Activated CD4-positive, alpha-beta T cell treated with anti-CD3 and anti-CD28 coated beads, Interleukin-10, Interleukin-2, amounts not matched to agents 100 ng/mL and 50 ng/mL, durations not matched to agents 16 hours and 8 hours (primary cell): ENCODE data around the gene DNAH17.

ENCODE experiments used
- DNase-seq: peaks from one replicate; pipeline ENCODE4 v3.0.0-alpha.2; 2020

DNAH17 gene

GRCh38 chr17:78577296-78577695 lies at the start of gene DNAH17:
Gene DNAH17 (minus strand): TSS chr17:78577396. CDS start chr17:78575057, 2,339 bp downstream.
- no peak for DNase-seq

GRCh38 chr17:78624324-78625151 lies 47.3 kb upstream of the DNAH17 start:
- DNase-seq: no peak

- DNase-seq: no peak
Measured at GRCh38 chr17:78623541-78623940, 46.3 kb upstream of the DNAH17 start.

GRCh38 chr17:78622491-78623265 lies 45.5 kb upstream of the DNAH17 start:
- no peak for DNase-seq

- DNase-seq: no peak
Measured at GRCh38 chr17:78621720-78622490, 44.7 kb upstream of the DNAH17 start.

- DNase-seq: no peak
Measured at GRCh38 chr17:78620099-78620498, 42.9 kb upstream of the DNAH17 start.

GRCh38 chr17:78619334-78619733 lies 42.1 kb upstream of the DNAH17 start:
- no peak for DNase-seq

GRCh38 chr17:78618264-78619066 lies 41.3 kb upstream of the DNAH17 start:
- DNase-seq: no peak

- DNase-seq: no peak
Measured at GRCh38 chr17:78617511-78618061, 40.4 kb upstream of the DNAH17 start.

GRCh38 chr17:78616946-78617345 lies 39.8 kb upstream of the DNAH17 start:
- no peak for DNase-seq

- no peak for DNase-seq
Measured at GRCh38 chr17:78615631-78616030, 38.4 kb upstream of the DNAH17 start.

- DNase-seq: no peak
Measured at GRCh38 chr17:78613416-78613815, 36.2 kb upstream of the DNAH17 start.

- no peak for DNase-seq
Measured at GRCh38 chr17:78611607-78612006, 34.4 kb upstream of the DNAH17 start.

GRCh38 chr17:78610951-78611511 lies 33.8 kb upstream of the DNAH17 start:
- DNase-seq: no peak

GRCh38 chr17:78609191-78609641 lies 32.0 kb upstream of the DNAH17 start:
- DNase-seq: no peak

- DNase-seq: no peak
Measured at GRCh38 chr17:78608804-78609186, 31.6 kb upstream of the DNAH17 start.

GRCh38 chr17:78608122-78608803 lies 31.1 kb upstream of the DNAH17 start:
- no peak for DNase-seq

- DNase-seq: no peak
Measured at GRCh38 chr17:78607038-78607437, 29.8 kb upstream of the DNAH17 start.

- no peak for DNase-seq
Measured at GRCh38 chr17:78605886-78606285, 28.7 kb upstream of the DNAH17 start.

- DNase-seq: no peak
Measured at GRCh38 chr17:78605429-78605828, 28.2 kb upstream of the DNAH17 start.

- no peak for DNase-seq
Measured at GRCh38 chr17:78602246-78602645, 25.1 kb upstream of the DNAH17 start.
